ENCODE results near the gene PMFBP1.

The PMFBP1 gene

DNA sequence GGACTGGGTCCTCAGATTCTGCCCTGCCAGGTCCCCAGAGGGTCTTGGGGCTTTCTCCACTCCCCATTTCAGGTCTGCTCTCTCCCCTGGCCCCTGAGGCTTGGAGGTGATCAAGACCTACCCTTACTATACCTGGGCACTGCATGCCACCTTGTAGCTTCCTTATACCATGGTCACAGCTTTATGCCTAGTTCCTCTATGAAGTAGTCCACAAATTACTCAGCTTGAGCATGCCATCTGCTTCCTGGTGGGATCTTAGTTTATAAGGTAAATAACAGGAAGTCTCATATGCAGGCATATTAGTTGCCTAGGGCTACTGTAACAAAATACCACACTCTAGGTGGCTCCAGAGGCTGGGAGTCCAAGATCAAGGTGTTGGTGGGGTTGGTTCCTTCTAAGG is 11.0 kb upstream of the PMFBP1 start:
- Histone ChIP-seq H3K4me3 (ENCODE audit: low read depth, low read length, poor library complexity, severe bottlenecking) (no peak overlapping the region), H2AFZ (ENCODE audit: low read length) (no peak overlapping the region), H3K9ac (ENCODE audit: low read length) (no peak overlapping the region), H3K4me2 (ENCODE audit: low read length) (no peak overlapping the region), H3F3A (ENCODE audit: insufficient read depth, low read length) (no peaks in the 10 kb centered on the region), H3K79me2 (ENCODE audit: insufficient read depth, low read length) (no peaks in the 10 kb centered on the region), H3K9me2 (ENCODE audit: low read depth, low read length) (no peaks in the 10 kb centered on the region), H3K9me3 (ENCODE audit: low read length) (no peaks in the 10 kb centered on the region), H3K36me3 (ENCODE audit: insufficient read depth, low read length) (no peaks in the 10 kb centered on the region), H3K4me1 (ENCODE audit: insufficient read depth, low read length, severe bottlenecking) (no peaks in the 10 kb centered on the region), H3K27me3 (ENCODE audit: insufficient read depth, low read length) (no peaks in the 10 kb centered on the region; the same call in 1 of the 2 replicates), H4K20me1 (ENCODE audit: insufficient read depth, low read length) (no peaks in the 10 kb centered on the region), H3K27ac (ENCODE audit: low read depth, low read length, poor library complexity, severe bottlenecking) (no peak overlapping the region)
- TF ChIP-seq, protein P1, sequence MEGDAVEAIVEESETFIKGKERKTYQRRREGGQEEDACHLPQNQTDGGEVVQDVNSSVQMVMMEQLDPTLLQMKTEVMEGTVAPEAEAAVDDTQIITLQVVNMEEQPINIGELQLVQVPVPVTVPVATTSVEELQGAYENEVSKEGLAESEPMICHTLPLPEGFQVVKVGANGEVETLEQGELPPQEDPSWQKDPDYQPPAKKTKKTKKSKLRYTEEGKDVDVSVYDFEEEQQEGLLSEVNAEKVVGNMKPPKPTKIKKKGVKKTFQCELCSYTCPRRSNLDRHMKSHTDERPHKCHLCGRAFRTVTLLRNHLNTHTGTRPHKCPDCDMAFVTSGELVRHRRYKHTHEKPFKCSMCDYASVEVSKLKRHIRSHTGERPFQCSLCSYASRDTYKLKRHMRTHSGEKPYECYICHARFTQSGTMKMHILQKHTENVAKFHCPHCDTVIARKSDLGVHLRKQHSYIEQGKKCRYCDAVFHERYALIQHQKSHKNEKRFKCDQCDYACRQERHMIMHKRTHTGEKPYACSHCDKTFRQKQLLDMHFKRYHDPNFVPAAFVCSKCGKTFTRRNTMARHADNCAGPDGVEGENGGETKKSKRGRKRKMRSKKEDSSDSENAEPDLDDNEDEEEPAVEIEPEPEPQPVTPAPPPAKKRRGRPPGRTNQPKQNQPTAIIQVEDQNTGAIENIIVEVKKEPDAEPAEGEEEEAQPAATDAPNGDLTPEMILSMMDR (IDR thresholded peaks at IDR 0.05; ENCODE audit: low read length): no peak
- no peak for TF ChIP-seq EZH2 (IDR thresholded peaks at IDR 0.05; ENCODE audit: borderline replicate concordance, low read length)

DNA sequence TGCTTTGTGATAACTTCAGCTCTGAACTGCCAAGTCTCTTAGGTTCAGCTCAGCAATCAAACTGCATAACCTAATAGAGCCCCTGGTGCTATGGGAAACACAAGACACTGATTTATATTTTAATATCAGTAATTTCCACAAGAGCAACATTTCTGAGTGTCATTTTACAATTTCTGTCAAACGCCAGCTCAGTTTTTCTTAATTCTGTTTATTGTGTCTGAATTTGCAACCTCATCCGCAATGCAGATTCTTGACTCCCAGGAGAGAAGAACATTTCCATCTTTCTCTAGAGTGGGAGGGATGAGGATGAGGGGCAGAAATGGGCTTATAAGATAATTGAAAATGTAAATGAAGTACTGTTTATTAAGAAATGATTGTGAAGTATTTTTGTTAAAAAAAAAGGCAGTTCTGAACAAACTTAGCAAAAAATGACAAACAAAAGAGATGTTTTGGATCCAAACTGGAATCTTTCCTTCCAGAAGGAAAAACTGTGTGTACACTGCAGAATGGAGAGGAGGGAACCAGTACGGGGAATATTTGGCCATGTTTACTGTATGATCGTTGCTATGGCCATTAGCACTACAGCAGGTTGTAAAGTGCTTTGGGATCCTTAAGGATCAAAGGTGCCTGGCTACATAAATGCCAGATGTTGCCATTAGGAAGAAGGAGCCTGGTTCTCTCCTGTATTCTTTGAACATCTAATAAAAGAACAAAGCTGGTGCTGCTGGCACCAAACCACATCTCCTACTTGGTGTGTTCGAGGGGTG is 7.4 kb upstream of the PMFBP1 start:
- H3K36me3 ChIP-seq (ENCODE audit: insufficient read depth, low read length): no peaks in the 10 kb centered on the region
- H3K27ac ChIP-seq (ENCODE audit: low read depth, low read length, poor library complexity, severe bottlenecking): no peak overlapping the region
- no peak for TF ChIP-seq EZH2 (IDR thresholded peaks at IDR 0.05; ENCODE audit: borderline replicate concordance, low read length)
- TF ChIP-seq, protein P1 (IDR thresholded peaks at IDR 0.05; ENCODE audit: low read length): no peak
- no peaks in the 10 kb centered on the region for H3F3A ChIP-seq (ENCODE audit: insufficient read depth, low read length)
- no peak overlapping the region for H3K9ac ChIP-seq (ENCODE audit: low read length)
- H4K20me1 ChIP-seq (ENCODE audit: insufficient read depth, low read length): no peaks in the 10 kb centered on the region
- no peak overlapping the region for H3K4me2 ChIP-seq (ENCODE audit: low read length)
- no peaks in the 10 kb centered on the region for H3K79me2 ChIP-seq (ENCODE audit: insufficient read depth, low read length)
- no peaks in the 10 kb centered on the region for H3K9me2 ChIP-seq (ENCODE audit: low read depth, low read length)
- H3K4me1 ChIP-seq (ENCODE audit: insufficient read depth, low read length, severe bottlenecking): no peaks in the 10 kb centered on the region
- H2AFZ ChIP-seq (ENCODE audit: low read length): no peak overlapping the region
- H3K9me3 ChIP-seq (ENCODE audit: low read length): no peaks in the 10 kb centered on the region
- H3K27me3 ChIP-seq (ENCODE audit: insufficient read depth, low read length): no peaks in the 10 kb centered on the region; the same call in 1 of the 2 replicates
- H3K4me3 ChIP-seq (ENCODE audit: low read depth, low read length, poor library complexity, severe bottlenecking): no peak overlapping the region

DNA sequence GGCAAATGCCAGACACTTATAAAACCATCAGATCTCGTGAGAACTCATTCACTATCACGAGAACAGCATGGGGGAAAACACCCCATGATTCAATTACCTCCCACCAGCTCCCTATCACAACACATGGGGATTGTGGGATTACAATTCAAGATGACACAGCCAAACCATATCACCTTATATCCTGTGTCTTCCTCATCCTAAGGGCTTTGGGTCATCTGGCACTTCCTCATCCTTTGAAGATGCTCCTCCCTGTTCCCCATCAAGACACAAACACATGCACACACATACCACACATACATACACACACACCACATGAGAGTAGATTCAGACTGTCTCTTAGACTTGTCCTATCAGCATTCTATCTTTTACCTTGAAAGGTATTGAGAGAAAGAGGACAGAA is 2.8 kb upstream of the PMFBP1 start:
- Histone ChIP-seq H4K20me1 (ENCODE audit: insufficient read depth, low read length) (no peaks in the 10 kb centered on the region), H2AFZ (ENCODE audit: low read length) (no peak overlapping the region), H3K27ac (ENCODE audit: low read depth, low read length, poor library complexity, severe bottlenecking) (no peak overlapping the region), H3K9me3 (ENCODE audit: low read length) (no peaks in the 10 kb centered on the region; the same call in 1 of the 2 replicates), H3K9me2 (ENCODE audit: low read depth, low read length) (no peaks in the 10 kb centered on the region), H3K4me2 (ENCODE audit: low read length) (no peak overlapping the region), H3K36me3 (ENCODE audit: insufficient read depth, low read length) (no peaks in the 10 kb centered on the region), H3K79me2 (ENCODE audit: insufficient read depth, low read length) (no peaks in the 10 kb centered on the region), H3K4me3 (ENCODE audit: low read depth, low read length, poor library complexity, severe bottlenecking) (no peak overlapping the region), H3K4me1 (ENCODE audit: insufficient read depth, low read length, severe bottlenecking) (peaks cover 9% of the 10 kb centered on the region), H3K27me3 (ENCODE audit: insufficient read depth, low read length) (no peaks in the 10 kb centered on the region; the same call in 1 of the 2 replicates), H3F3A (ENCODE audit: insufficient read depth, low read length) (no peaks in the 10 kb centered on the region), H3K9ac (ENCODE audit: low read length) (no peak overlapping the region)
- no peak for TF ChIP-seq EZH2 (IDR thresholded peaks at IDR 0.05; ENCODE audit: borderline replicate concordance, low read length)
- TF ChIP-seq, protein P1 (IDR thresholded peaks at IDR 0.05; ENCODE audit: low read length): no peak
